Caco-2 (cell line): ENCODE measurements around the gene FADS6. TPM values are rescaled to one million over a fixed set of nuclear protein-coding genes. Genes with fewer than 3 reads are reported as not detected.

ENCODE experiments used
- BruUV-seq: library from RNA; stranded (reverse); fragments of 400-500 nt; replicated peaks from 2 replicates; lab custom pipeline; 2021; lab: Mats Ljungman, UMichigan
- CTCF ChIA-PET: fragments of 300-600 bp; sonication (Branson Sonifier 250); formaldehyde crosslinking; loops from one replicate; lab custom pipeline; 2022; ENCODE audit warnings: antibody characterized with exemption; lab: Charles Lee
- POLR2A ChIA-PET: fragments of 300-600 bp; sonication (Branson Sonifier 250); formaldehyde crosslinking; loops from one replicate; lab custom pipeline; 2022; ENCODE audit warnings: antibody characterized with exemption; lab: Charles Lee
- DNase-seq, 2 experiments: peaks; one replicate each; pipeline versions ENCODE4 v3.0.0 to v3.0.0-alpha.2; 2020 to 2022
- H3K27me3 ChIP-seq: replicated peaks from 2 replicates; pipeline ENCODE4 v1.6.0; 2011; ENCODE audit warnings: low read length; ENCODE audit not compliant: control insufficient read depth, insufficient read depth
- H3K36me3 ChIP-seq: 2 replicates; pipeline ENCODE4 v1.5.1; 2011; ENCODE audit warnings: low read length; ENCODE audit not compliant: control insufficient read depth, insufficient read depth
- H3K4me1 ChIP-seq: fragments of 250-450 bp; sonication (Bioruptor Pico); 2 replicates; pipeline ENCODE4 v1.5.1; 2020; ENCODE audit warnings: mild to moderate bottlenecking
- H3K4me3 ChIP-seq: 2 replicates; pipeline ENCODE4 v1.5.1; 2011; ENCODE audit warnings: low read depth, mild to moderate bottlenecking, control low read depth, low read length
- H3K9me3 ChIP-seq: fragments of 250-450 bp; sonication (Bioruptor Pico); 2 replicates; pipeline ENCODE4 v1.5.1; 2020; ENCODE audit warnings: mild to moderate bottlenecking, moderate library complexity
- H3K27ac Mint-ChIP-seq: one replicate; pipeline ENCODE4 v1.8.0; 2022; ENCODE audit warnings: mixed read lengths; ENCODE audit not compliant: unreplicated experiment
- H3K27me3 Mint-ChIP-seq: one replicate; pipeline ENCODE4 v1.8.0; 2022; ENCODE audit warnings: mixed read lengths; ENCODE audit not compliant: insufficient read depth, unreplicated experiment
- H3K36me3 Mint-ChIP-seq: one replicate; pipeline ENCODE4 v1.8.0; 2022; ENCODE audit warnings: mild to moderate bottlenecking, mixed read lengths; ENCODE audit not compliant: insufficient read depth, unreplicated experiment
- H3K4me1 Mint-ChIP-seq: one replicate; pipeline ENCODE4 v1.8.0; 2022; ENCODE audit warnings: low read depth, mixed read lengths; ENCODE audit not compliant: unreplicated experiment
- H3K4me3 Mint-ChIP-seq: one replicate; pipeline ENCODE4 v1.8.0; 2022; ENCODE audit warnings: mild to moderate bottlenecking, moderate library complexity, mixed read lengths; ENCODE audit not compliant: unreplicated experiment
- H3K9me3 Mint-ChIP-seq: one replicate; pipeline ENCODE4 v1.8.0; 2022; ENCODE audit warnings: mixed read lengths; ENCODE audit not compliant: unreplicated experiment
- CTCF ChIP-seq, 2 experiments: fragments of 200-600 bp in 1 of 2; IDR thresholded peaks; 1 replicate in 1 of 2; 2 replicates in 1 of 2; pipeline versions ENCODE4 v1.5.1 to v1.8.0; 2011 to 2022; ENCODE audit warnings: antibody characterized with exemption in 1 of 2, control low read depth in 1 of 2, inconsistent platforms in 1 of 2, low read depth in 1 of 2, low read length in 1 of 2, mild to moderate bottlenecking in 1 of 2, moderate library complexity in 1 of 2; ENCODE audit not compliant: insufficient read depth in 1 of 2, severe bottlenecking in 1 of 2, unreplicated experiment in 1 of 2
- intact Hi-C: fragments of 100-400 bp; cut with micrococcal nuclease; formaldehyde crosslinking; loops from one replicate; pipeline ENCODE4 v1.10.0; 2022; ENCODE audit not compliant: unreplicated experiment
- total RNA-seq: library from RNA; stranded (reverse); gene quantifications from 2 replicates; pipeline ENCODE4 v1.2.3, GENCODE V29; 2022

Gene FADS6
- total RNA-seq, 1 experiment from 2014 or later, result 2.6 TPM

- H3K36me3 ChIP-seq, result no peaks in the 10 kb centered on the region
- Mint-ChIP-seq H3K27ac (no peak overlapping the region), H3K27me3 (no peaks in the 10 kb centered on the region), H3K4me3 (no peak overlapping the region), H3K9me3 (no peaks in the 10 kb centered on the region), H3K4me1 (no peaks in the 10 kb centered on the region), H3K36me3 (peaks cover 18% of the 10 kb centered on the region)
- H3K4me1 ChIP-seq, result no peaks in the 10 kb centered on the region
- POLR2A ChIA-PET, result no interaction called here
- CTCF ChIA-PET, result interaction anchor here (0.5 kb wide), 1 partner anchor 125 kb away, joined by 4 read pairs; no protein-coding TSS in a partner anchor
- DNase-seq, result no peak
- no peaks in the 10 kb centered on the region for H3K27me3 ChIP-seq
- intact Hi-C loops, result no loop called here
- no peaks in the 10 kb centered on the region for H3K9me3 ChIP-seq
- H3K4me3 ChIP-seq, result no peak overlapping the region
- no TSS peak for BruUV-seq
- TF ChIP-seq CTCF (IDR thresholded peaks at IDR 0.05; ENCODE audit: insufficient read depth in 1 of 2, low read depth in 1 of 2, low read length in 1 of 2, severe bottlenecking in 1 of 2, unreplicated experiment in 1 of 2), result no peak
Measured at GRCh38 chr17:74836691-74837467, 56.6 kb downstream of the FADS6 start.

DNA sequence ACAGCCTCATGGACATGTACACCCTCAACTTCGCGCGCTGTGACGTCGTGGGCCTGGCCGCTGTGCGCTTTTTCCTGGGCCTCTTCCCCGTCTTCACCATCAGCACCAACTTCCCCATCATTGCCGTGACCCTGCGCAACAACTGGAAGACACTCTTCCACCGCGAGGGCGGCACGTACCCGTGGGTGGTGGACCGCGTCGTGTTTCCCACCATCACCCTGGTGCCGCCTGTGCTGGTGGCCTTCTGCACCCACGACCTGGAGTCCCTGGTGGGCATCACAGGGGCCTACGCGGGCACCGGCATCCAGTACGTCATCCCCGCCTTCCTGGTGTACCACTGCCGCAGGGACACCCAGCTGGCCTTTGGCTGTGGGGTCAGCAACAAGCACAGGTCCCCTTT lies 57.2 kb downstream of the FADS6 start:
- Mint-ChIP-seq H3K4me1 (no peaks in the 10 kb centered on the region), H3K27ac (no peak overlapping the region), H3K9me3 (no peaks in the 10 kb centered on the region), H3K27me3 (no peaks in the 10 kb centered on the region), H3K4me3 (no peak overlapping the region), H3K36me3 (peaks cover 11% of the 10 kb centered on the region)
- no peaks in the 10 kb centered on the region for H3K27me3 ChIP-seq
- BruUV-seq, result no TSS peak
- TF ChIP-seq CTCF (IDR thresholded peaks at IDR 0.05; ENCODE audit: insufficient read depth in 1 of 2, low read depth in 1 of 2, low read length in 1 of 2, severe bottlenecking in 1 of 2, unreplicated experiment in 1 of 2), result no peak
- intact Hi-C loops, result no loop called here
- no peak for DNase-seq
- peaks cover 5% of the 10 kb centered on the region; the same call in 1 of the 2 replicates for H3K4me1 ChIP-seq
- H3K9me3 ChIP-seq, result no peaks in the 10 kb centered on the region
- no peak overlapping the region for H3K4me3 ChIP-seq
- POLR2A ChIA-PET, result no interaction called here
- H3K36me3 ChIP-seq, result no peaks in the 10 kb centered on the region
- CTCF ChIA-PET, result no interaction called here

DNA sequence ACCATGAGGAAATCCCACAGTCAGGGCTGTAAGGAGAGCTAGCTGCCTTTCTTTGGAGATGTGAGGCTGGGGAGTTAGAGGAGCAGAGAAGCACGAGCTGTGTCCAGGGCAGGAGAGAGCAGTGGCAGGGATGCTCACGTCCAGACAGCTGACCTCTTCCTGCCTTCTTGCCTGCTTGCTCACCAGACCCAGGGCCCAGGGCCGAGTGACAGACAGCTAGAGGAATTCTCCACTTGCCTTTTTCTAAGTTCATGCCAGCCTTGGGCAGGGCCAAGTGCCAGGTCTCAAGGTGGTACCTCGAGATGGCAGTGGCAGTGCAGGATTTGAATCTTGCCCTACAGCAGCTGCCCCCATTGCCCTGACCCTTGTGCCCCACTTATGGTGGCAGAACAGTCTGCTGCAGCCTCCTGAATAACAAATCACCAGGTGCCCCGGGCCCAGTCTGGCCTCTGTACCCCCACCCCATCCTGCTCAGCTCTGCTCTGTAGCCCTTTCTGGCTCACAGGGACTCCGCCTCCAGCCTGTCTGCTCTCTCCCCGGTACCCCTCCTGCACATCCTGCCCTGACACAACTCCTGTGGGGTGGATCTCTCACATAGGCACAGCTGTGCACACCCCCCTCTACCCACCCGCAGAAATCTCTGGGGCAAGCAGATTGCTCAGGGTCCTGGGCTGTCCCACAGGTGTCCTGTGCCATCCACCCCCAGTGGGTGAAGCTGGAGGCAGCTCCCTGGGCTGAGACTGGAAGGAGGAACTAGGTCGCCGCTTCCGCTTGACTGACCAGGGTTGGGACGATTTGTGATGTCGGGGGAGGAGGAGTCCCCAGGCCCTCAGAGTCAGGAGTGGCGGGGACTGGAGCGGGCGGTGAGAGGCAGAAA lies 59.7 kb downstream of the FADS6 start:
- POLR2A ChIA-PET, result interaction anchor here (0.8 kb wide), 1 partner anchor 179 kb away, joined by 4 read pairs; the partner anchor contains the start of gene MRPL58
- H3K4me1 Mint-ChIP-seq, result no peaks in the 10 kb centered on the region
- Histone ChIP-seq H3K27me3 (no peaks in the 10 kb centered on the region), H3K4me3 (no peak overlapping the region), H3K9me3 (no peaks in the 10 kb centered on the region), H3K36me3 (no peaks in the 10 kb centered on the region), H3K4me1 (peaks cover 5% of the 10 kb centered on the region; the same call in 1 of the 2 replicates)
- H3K27ac Mint-ChIP-seq, result no peak overlapping the region
- CTCF ChIA-PET, result interaction anchor here (0.7 kb wide), 1 partner anchor 48 kb away, joined by 3 read pairs; no protein-coding TSS in a partner anchor
- H3K4me3 Mint-ChIP-seq, result no peak overlapping the region
- no peaks in the 10 kb centered on the region for H3K9me3 Mint-ChIP-seq
- BruUV-seq, result no TSS peak
- no peak for DNase-seq
- H3K27me3 Mint-ChIP-seq, result no peaks in the 10 kb centered on the region
- peaks cover 5% of the 10 kb centered on the region for H3K36me3 Mint-ChIP-seq
- TF ChIP-seq CTCF (IDR thresholded peaks at IDR 0.05; ENCODE audit: insufficient read depth in 1 of 2, low read depth in 1 of 2, low read length in 1 of 2, severe bottlenecking in 1 of 2, unreplicated experiment in 1 of 2), result no peak
- intact Hi-C loops, result no loop called here
